Osteoblast (primary cell): ENCODE measurements around the gene CETP. TPM values are rescaled to one million over a fixed set of nuclear protein-coding genes. Genes with fewer than 3 reads are reported as not detected.
"Not testable (repeated sequence)": the region's sequence is repeated elsewhere in the genome, so short reads cannot be mapped to it uniquely, and the experiment has no call there.

Experiments used
- DNase-seq: peaks from one replicate; pipeline ENCODE4 v3.0.0; 2011; ENCODE audit warnings: low spot score, mixed read lengths; ENCODE audit not compliant: insufficient read length; ENCODE audit errors: missing footprints
- H2AFZ ChIP-seq: 2 replicates; pipeline ENCODE4 v1.6.0; 2011; ENCODE audit warnings: mild to moderate bottlenecking, low read length
- H3K27ac ChIP-seq: 2 replicates; pipeline ENCODE4 v1.5.1; 2011; ENCODE audit warnings: mild to moderate bottlenecking, low read depth, low read length, moderate library complexity
- H3K27me3 ChIP-seq: 2 replicates; pipeline ENCODE4 v1.6.0; 2012; ENCODE audit warnings: mild to moderate bottlenecking, control low read depth, inconsistent platforms, low read length, moderate library complexity; ENCODE audit not compliant: insufficient read depth
- H3K36me3 ChIP-seq: 2 replicates; pipeline ENCODE4 v1.5.1; 2011; ENCODE audit warnings: mild to moderate bottlenecking, low read length, control low read depth, moderate library complexity; ENCODE audit not compliant: insufficient read depth
- H3K4me1 ChIP-seq: 2 replicates; pipeline ENCODE4 v1.5.1; 2011; ENCODE audit warnings: mild to moderate bottlenecking, low read length, control low read depth, moderate library complexity; ENCODE audit not compliant: insufficient read depth
- H3K4me2 ChIP-seq: 2 replicates; pipeline ENCODE4 v1.6.0; 2011; ENCODE audit warnings: mild to moderate bottlenecking, low read length; ENCODE audit not compliant: insufficient read depth
- H3K4me3 ChIP-seq: fragments of 200-600 bp; sonication (generic); 3 replicates; pipeline ENCODE4 v1.5.1; 2012; ENCODE audit warnings: mild to moderate bottlenecking, low read length, inconsistent platforms; ENCODE audit not compliant: insufficient read depth
- H3K79me2 ChIP-seq: 2 replicates; pipeline ENCODE4 v1.6.0; 2012; ENCODE audit warnings: mild to moderate bottlenecking, low read length, control low read depth, inconsistent platforms; ENCODE audit not compliant: insufficient read depth
- H3K9me3 ChIP-seq: 2 replicates; pipeline ENCODE4 v1.5.1; 2011; ENCODE audit warnings: low read depth, low read length, control low read depth
- H4K20me1 ChIP-seq: 2 replicates; pipeline ENCODE4 v1.6.0; 2012; ENCODE audit warnings: mild to moderate bottlenecking, low read length, control low read depth; ENCODE audit not compliant: insufficient read depth
- total RNA-seq: library from RNA; depleted of rRNA; stranded (reverse); fragments of >200 nt; gene quantifications from 2 replicates; pipeline ENCODE4 v1.2.3, GENCODE V29; 2012
- TF ChIP-seq, protein P1 (sequence below): IDR thresholded peaks from 2 replicates; pipeline ENCODE4 v1.5.1; 2011; ENCODE audit warnings: mild to moderate bottlenecking, low read depth, low read length, moderate library complexity; ENCODE audit errors: extremely low read depth

Gene CETP
- total RNA-seq, 1 donor = not detected

DNA sequence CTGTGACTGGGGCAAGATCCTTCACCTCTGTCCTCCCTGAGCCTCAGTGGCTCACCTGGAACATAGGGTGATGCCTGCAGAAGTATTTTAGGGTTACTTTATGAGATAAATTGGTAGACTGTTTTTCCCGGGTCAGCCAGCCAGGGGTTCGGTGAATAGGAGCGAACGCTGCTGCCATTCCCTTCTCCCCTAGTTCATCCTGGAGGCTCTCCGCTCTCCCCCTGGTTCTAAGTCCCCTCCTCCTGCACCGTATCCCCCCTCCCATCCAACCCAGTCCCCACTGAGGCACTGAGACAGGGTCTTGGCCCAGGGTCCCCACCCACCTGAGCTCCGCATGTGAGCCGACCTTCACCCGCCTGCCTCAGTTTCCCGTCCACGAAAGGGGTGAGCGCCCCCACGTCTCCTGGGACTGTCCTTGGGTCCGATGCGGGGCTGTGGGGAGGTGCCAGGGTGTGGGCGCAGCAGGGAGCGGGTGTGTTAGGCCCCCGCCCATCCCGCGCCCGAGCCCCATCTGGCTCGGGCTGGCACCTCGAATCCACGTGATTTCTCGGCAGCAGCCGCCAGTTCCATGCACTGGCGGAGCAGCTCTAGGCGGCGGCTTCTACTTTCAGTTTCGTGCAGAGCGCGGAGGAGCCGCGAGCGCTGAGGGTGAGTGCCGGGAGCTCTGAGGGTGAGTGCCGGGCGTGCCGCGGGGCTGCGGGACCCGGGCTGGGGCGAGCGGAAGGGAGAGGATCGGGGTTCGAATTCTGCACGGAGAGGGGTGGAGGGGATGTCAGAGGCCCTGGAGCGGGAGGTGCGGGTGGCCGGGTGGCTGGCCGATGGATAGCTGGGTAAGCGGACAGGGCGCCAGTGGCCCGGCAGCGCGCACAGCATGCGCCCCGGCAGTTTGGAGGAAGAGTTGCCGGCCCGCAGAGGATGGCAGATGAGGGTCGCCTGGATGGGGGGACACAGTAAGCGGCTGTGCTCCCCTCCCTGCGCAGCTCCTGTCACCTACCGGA lies 27.5 kb downstream of the CETP start, which contains the start of gene NLRC5:
Gene NLRC5 (plus strand): TSS at position 610 of the 998 bp plus-strand sequence. CDS start 31,156 bp downstream, outside the sequence.
- Histone ChIP-seq H3K36me3 (no peaks in the 10 kb centered on the region), H3K4me3 (peak within 1 kb of the TSS; percentile 88), H3K9me3 (no peaks in the 10 kb centered on the region), H3K4me1 (peaks cover 44% of the 10 kb centered on the region), H2AFZ (peak within 1 kb of the TSS; percentile 90), H3K4me2 (peak within 1 kb of the TSS; percentile 87), H3K27me3 (no peaks in the 10 kb centered on the region), H3K79me2 (peaks cover 60% of the 10 kb centered on the region), H3K27ac (peak within 1 kb of the TSS; percentile 79), H4K20me1 (no peaks in the 10 kb centered on the region)
- TF ChIP-seq, protein P1, sequence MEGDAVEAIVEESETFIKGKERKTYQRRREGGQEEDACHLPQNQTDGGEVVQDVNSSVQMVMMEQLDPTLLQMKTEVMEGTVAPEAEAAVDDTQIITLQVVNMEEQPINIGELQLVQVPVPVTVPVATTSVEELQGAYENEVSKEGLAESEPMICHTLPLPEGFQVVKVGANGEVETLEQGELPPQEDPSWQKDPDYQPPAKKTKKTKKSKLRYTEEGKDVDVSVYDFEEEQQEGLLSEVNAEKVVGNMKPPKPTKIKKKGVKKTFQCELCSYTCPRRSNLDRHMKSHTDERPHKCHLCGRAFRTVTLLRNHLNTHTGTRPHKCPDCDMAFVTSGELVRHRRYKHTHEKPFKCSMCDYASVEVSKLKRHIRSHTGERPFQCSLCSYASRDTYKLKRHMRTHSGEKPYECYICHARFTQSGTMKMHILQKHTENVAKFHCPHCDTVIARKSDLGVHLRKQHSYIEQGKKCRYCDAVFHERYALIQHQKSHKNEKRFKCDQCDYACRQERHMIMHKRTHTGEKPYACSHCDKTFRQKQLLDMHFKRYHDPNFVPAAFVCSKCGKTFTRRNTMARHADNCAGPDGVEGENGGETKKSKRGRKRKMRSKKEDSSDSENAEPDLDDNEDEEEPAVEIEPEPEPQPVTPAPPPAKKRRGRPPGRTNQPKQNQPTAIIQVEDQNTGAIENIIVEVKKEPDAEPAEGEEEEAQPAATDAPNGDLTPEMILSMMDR = no peak
- DNase-seq = peak; percentile 96

DNA sequence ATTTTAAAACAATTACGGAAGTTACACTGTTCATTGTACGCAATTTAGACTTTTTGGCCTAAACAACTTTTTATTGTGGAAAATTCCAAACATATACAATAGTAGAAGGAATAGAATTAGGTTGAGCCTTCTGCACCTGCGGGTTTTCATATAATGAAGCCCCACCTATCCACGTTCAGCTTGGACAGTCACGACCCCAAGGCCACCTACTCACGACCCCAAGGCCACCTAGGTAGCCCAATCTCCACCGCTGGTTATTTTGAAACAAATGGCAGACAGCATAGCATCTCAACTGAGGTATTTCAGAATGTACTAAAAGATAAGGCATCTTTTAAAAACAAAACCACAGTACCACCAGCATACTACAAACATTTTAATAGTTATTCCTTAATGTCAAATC lies 28.2 kb downstream of the CETP start:
- no peaks in the 10 kb centered on the region for H3K27me3 ChIP-seq
- peak overlapping the region; percentile 90 for H2AFZ ChIP-seq
- TF ChIP-seq, protein P1 = no peak
- no peaks in the 10 kb centered on the region for H4K20me1 ChIP-seq
- peaks cover 68% of the 10 kb centered on the region for H3K79me2 ChIP-seq
- DNase-seq = no peak
- no peaks in the 10 kb centered on the region for H3K36me3 ChIP-seq
- no peaks in the 10 kb centered on the region for H3K9me3 ChIP-seq
- H3K4me3 ChIP-seq = peak overlapping the region; percentile 88
- H3K4me1 ChIP-seq = peaks cover 41% of the 10 kb centered on the region
- peak overlapping the region; percentile 87 for H3K4me2 ChIP-seq
- peak overlapping the region; percentile 79 for H3K27ac ChIP-seq

DNA sequence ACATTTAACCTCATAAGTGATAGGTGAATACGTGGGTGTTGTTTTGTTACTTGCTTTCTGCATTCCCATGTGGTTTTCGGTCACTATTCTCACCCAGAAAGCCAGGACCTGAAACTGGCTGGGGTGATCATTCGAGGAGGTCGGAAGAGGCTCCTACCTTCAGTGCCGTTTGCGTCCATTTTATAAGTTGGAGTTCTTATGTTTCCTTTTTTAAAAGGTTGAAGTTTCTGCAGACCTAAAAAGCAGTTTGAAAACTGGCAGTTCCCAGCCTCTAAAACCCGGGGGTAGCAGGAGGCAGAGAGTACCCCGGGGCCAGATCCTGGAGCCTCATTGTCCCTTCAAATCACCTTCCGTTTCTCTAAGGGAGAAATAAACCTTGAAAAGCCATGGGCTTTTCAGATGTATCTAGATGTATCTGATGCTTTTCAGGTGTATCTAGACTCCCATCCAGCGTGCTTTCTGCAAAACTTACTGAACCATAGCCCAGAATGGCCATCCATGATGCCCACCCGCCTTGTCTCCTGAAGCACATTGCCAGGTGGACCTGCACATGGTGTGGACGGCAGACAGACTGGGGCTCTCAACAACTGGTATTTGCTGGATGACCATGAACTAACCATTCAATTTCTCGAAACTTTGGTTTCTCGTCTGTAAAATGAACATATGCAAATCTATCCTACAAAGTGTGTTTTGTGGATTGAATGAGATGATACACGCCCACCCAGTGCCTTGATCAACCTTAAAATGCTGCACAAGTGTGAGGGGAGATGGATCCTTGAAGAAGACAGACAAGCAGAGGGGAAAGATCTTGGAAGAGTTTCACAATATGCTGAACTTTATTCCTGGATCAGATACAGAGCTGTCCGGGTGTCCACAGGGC lies 28.9 kb downstream of the CETP start:
- no peaks in the 10 kb centered on the region for H3K9me3 ChIP-seq
- H2AFZ ChIP-seq = no peak overlapping the region
- TF ChIP-seq, protein P1 = no peak
- peak; percentile 22 for DNase-seq
- H3K27ac ChIP-seq = peak overlapping the region; percentile 79
- peaks cover 35% of the 10 kb centered on the region for H3K4me1 ChIP-seq
- H3K36me3 ChIP-seq = no peaks in the 10 kb centered on the region
- H4K20me1 ChIP-seq = no peaks in the 10 kb centered on the region
- peak overlapping the region; percentile 87 for H3K4me2 ChIP-seq
- H3K4me3 ChIP-seq = peak overlapping the region; percentile 88
- H3K79me2 ChIP-seq = peaks cover 74% of the 10 kb centered on the region
- H3K27me3 ChIP-seq = no peaks in the 10 kb centered on the region

DNA sequence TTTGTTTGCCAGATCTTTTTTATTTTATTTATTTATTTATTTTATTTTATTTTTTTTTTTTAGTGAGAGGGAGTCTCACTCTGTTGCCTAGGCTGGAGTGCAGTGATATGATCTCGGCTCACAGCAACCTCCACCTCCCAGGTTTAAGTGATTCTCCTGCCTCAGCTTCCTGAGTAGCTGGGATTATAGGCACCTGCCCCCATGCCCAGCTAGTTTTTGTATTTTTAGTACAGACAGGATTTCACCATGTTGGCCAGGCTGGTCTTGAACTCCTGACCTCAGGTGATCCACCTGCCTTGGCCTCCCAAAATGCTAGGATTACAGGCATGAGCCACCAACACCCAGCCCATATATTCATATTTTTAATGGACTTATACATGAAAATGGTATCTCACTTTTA lies 30.7 kb downstream of the CETP start:
- peaks cover 91% of the 10 kb centered on the region for H3K79me2 ChIP-seq
- H3K4me3 ChIP-seq, H3K36me3 ChIP-seq, DNase-seq, H3K27ac ChIP-seq, H3K4me2 ChIP-seq, H3K27me3 ChIP-seq, H2AFZ ChIP-seq, H3K9me3 ChIP-seq, H4K20me1 ChIP-seq: not testable (repeated sequence)
- peaks cover 29% of the 10 kb centered on the region for H3K4me1 ChIP-seq
